ENCODE data around the gene FBXW12. TPM values are rescaled to one million over a fixed set of nuclear protein-coding genes. Genes with fewer than 3 reads are reported as not detected.

The FBXW12 gene
- total RNA-seq, 1 experiment from 2014 or later, result not detected

GRCh38 chr3:48433472-48434118 is 61.6 kb downstream of the FBXW12 start:
- TF ChIP-seq EGR1 (IDR thresholded peaks at IDR 0.05; ENCODE audit: low read depth) (no peak), SP1 (IDR thresholded peaks at IDR 0.05; ENCODE audit: low read depth) (no peak), YY1 (IDR thresholded peaks at IDR 0.05; ENCODE audit: extremely low read depth, insufficient replicate concordance, low read depth, low read length) (no peak), EZH2 (IDR thresholded peaks at IDR 0.05) (no peak), SRF (IDR thresholded peaks at IDR 0.05; ENCODE audit: low read depth) (no peak), CBX3 (IDR thresholded peaks at IDR 0.05; ENCODE audit: low read depth) (no peak), TCF7L2 (IDR thresholded peaks at IDR 0.05; ENCODE audit: borderline replicate concordance, extremely low read depth, insufficient read depth, insufficient read length) (no peak), ZFX (IDR thresholded peaks at IDR 0.05) (no peak), SIN3A (IDR thresholded peaks at IDR 0.05; ENCODE audit: low read depth) (no peak), CTCF (IDR thresholded peaks at IDR 0.05 in 2 of 3, conservative IDR thresholded peaks at IDR 0.05 in 1 of 3; ENCODE audit: borderline replicate concordance in 1 of 3, insufficient read depth in 1 of 3, low read depth in 2 of 3, low read length in 2 of 3) (no peak), POLR2A (IDR thresholded peaks at IDR 0.05; ENCODE audit: borderline replicate concordance, extremely low read depth, insufficient read depth, insufficient read length) (no peak), JUND (IDR thresholded peaks at IDR 0.05) (no peak), ZNF274 (IDR thresholded peaks at IDR 0.05; ENCODE audit: low read depth, low read length) (no peak), CEBPB (IDR thresholded peaks at IDR 0.05; ENCODE audit: low read depth) (no peak)
- TF ChIP-seq, protein P1, sequence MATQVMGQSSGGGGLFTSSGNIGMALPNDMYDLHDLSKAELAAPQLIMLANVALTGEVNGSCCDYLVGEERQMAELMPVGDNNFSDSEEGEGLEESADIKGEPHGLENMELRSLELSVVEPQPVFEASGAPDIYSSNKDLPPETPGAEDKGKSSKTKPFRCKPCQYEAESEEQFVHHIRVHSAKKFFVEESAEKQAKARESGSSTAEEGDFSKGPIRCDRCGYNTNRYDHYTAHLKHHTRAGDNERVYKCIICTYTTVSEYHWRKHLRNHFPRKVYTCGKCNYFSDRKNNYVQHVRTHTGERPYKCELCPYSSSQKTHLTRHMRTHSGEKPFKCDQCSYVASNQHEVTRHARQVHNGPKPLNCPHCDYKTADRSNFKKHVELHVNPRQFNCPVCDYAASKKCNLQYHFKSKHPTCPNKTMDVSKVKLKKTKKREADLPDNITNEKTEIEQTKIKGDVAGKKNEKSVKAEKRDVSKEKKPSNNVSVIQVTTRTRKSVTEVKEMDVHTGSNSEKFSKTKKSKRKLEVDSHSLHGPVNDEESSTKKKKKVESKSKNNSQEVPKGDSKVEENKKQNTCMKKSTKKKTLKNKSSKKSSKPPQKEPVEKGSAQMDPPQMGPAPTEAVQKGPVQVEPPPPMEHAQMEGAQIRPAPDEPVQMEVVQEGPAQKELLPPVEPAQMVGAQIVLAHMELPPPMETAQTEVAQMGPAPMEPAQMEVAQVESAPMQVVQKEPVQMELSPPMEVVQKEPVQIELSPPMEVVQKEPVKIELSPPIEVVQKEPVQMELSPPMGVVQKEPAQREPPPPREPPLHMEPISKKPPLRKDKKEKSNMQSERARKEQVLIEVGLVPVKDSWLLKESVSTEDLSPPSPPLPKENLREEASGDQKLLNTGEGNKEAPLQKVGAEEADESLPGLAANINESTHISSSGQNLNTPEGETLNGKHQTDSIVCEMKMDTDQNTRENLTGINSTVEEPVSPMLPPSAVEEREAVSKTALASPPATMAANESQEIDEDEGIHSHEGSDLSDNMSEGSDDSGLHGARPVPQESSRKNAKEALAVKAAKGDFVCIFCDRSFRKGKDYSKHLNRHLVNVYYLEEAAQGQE (IDR thresholded peaks at IDR 0.05; ENCODE audit: low read depth), result no peak
- TF ChIP-seq, protein P2, sequence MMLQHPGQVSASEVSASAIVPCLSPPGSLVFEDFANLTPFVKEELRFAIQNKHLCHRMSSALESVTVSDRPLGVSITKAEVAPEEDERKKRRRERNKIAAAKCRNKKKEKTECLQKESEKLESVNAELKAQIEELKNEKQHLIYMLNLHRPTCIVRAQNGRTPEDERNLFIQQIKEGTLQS (IDR thresholded peaks at IDR 0.05), result no peak
- peaks cover 48 to 70% of the 10 kb centered on the region in 2 experiments for H3K4me1 ChIP-seq (ENCODE audit: control insufficient read depth in 1 of 2, insufficient read depth in 2 of 2, low read length in 2 of 2)
- BruUV-seq (replicated peaks), result TSS peak; percentile 35
- POLR2A ChIA-PET, result interaction anchor here (1.2 kb wide), 1 partner anchor 13 kb away, joined by 4 read pairs; the partner anchor contains the start of gene ATRIP
- H3K9me3 ChIP-seq (ENCODE audit: control insufficient read depth in 1 of 2, insufficient read depth in 1 of 2, low read depth in 1 of 2, low read length in 2 of 2), result no peaks in the 10 kb centered on the region
- no peaks in the 10 kb centered on the region for H4K20me1 ChIP-seq (ENCODE audit: insufficient read depth)
- no peaks in the 10 kb centered on the region for H3K27me3 ChIP-seq (ENCODE audit: insufficient read depth, low read length)
- H3K9me2 ChIP-seq (ENCODE audit: insufficient read depth), result no peaks in the 10 kb centered on the region
- H2AFZ ChIP-seq (ENCODE audit: low read depth, low read length, poor library complexity, severe bottlenecking), result no peak overlapping the region
- ATAC-seq (peak; percentile 23; the same call in 1 of the 2 replicates), DNase-seq (ENCODE audit: low read depth, low spot score) (no peak)
- peak overlapping the region; percentile 79 for H3K4me2 ChIP-seq (ENCODE audit: low read length)
- peak overlapping the region in 1 of 2 experiments; percentile 46; a peak in 2 of 4 replicates for H3K4me3 ChIP-seq (replicated peaks in 1 of 2; ENCODE audit: low read depth in 1 of 2, low read length in 2 of 2)
- RAD21 ChIA-PET (ENCODE audit: low non-redundant PET in 1 of 2, low total read pairs in 2 of 2, uncharacterized antibody in 2 of 2, unreplicated experiment in 2 of 2), result interaction anchor here (0.7 to 3.0 kb wide), 3 partner anchors 32 to 67 kb away, joined by 3 to 23 read pairs (median 13); no protein-coding TSS in a partner anchor
- H3K27ac ChIP-seq (ENCODE audit: low read depth, low read length), result peak overlapping the region; percentile 62
- H3K36me3 ChIP-seq (ENCODE audit: control insufficient read depth in 1 of 2, insufficient read depth in 2 of 2, low read length in 2 of 2), result peaks cover 0 to 17% of the 10 kb centered on the region in 2 experiments; a peak in 1 of 4 replicates
- intact Hi-C loops (cut with micrococcal nuclease), result no loop called here
- peaks cover 14% of the 10 kb centered on the region; the same call in 1 of the 2 replicates for H3K79me2 ChIP-seq (ENCODE audit: insufficient read depth, low read length)
- CTCF ChIA-PET, result interaction anchor here (0.6 to 6.4 kb wide), 6 partner anchors 32 to 240 kb away, joined by 3 to 386 read pairs (median 4); no protein-coding TSS in a partner anchor
- H3K9ac ChIP-seq (ENCODE audit: low read length), result peak overlapping the region; percentile 55

All from HCT116 (cell line).